Kidney (tissue), 14 donors: ENCODE measurements around the gene TAOK1. TPM values are rescaled to one million over a fixed set of nuclear protein-coding genes. Genes with fewer than 3 reads are reported as not detected.
A peak's percentile ranks its signal among the peaks of the same experiment; 100 is the strongest.

ENCODE experiments used
- DNase-seq, 5 donors: peaks; one replicate each; pipeline ENCODE4 v3.0.0-alpha.2; 2013 to 2020
- FAIRE-seq: peaks from 2 replicates; lab custom pipeline; 2012; peaks lifted over from hg19 to GRCh38; lab: Jason Lieb, UNC
- H3K27ac ChIP-seq, 2 donors: one replicate each; pipeline ENCODE4 v1.7.0; 2013; ENCODE audit warnings: low read depth in 2 of 2, low read length in 2 of 2, inconsistent platforms in 1 of 2
- H3K27me3 ChIP-seq: one replicate; pipeline ENCODE4 v1.7.1; 2013; ENCODE audit warnings: low read length, inconsistent platforms; ENCODE audit not compliant: control insufficient read depth, insufficient read depth
- H3K36me3 ChIP-seq, 3 donors: one replicate each; pipeline versions ENCODE4 v1.7.0 to v1.7.1; 2013; ENCODE audit warnings: low read length in 3 of 3, control low read depth in 1 of 3, inconsistent platforms in 1 of 3; ENCODE audit not compliant: insufficient read depth in 3 of 3, control insufficient read depth in 2 of 3
- H3K4me1 ChIP-seq, 3 donors: one replicate each; pipeline versions ENCODE4 v1.7.0 to v1.7.1; 2013; ENCODE audit warnings: low read length in 3 of 3, inconsistent platforms in 1 of 3, low read depth in 1 of 3; ENCODE audit not compliant: control insufficient read depth in 2 of 3, insufficient read depth in 2 of 3
- H3K4me3 ChIP-seq, 3 donors: one replicate each; pipeline versions ENCODE4 v1.7.0 to v1.8.1; 2013; ENCODE audit warnings: low read length in 3 of 3, control low read depth in 1 of 3, inconsistent platforms in 1 of 3
- H3K9ac ChIP-seq, 3 donors: one replicate each; pipeline versions ENCODE4 v1.7.0 to v1.7.1; 2013; ENCODE audit warnings: low read length in 3 of 3, control low read depth in 1 of 3, inconsistent platforms in 1 of 3
- H3K9me3 ChIP-seq, 3 donors: one replicate each; pipeline versions ENCODE4 v1.7.0 to v1.7.1; 2013; ENCODE audit warnings: low read length in 3 of 3, control low read depth in 1 of 3, inconsistent platforms in 1 of 3; ENCODE audit not compliant: control insufficient read depth in 2 of 3, insufficient read depth in 1 of 3
- CTCF ChIP-seq: IDR thresholded peaks from 3 replicates; pipeline ENCODE4 v1.5.1; 2012; ENCODE audit warnings: mild to moderate bottlenecking, moderate library complexity, borderline replicate concordance; ENCODE audit not compliant: insufficient read depth; ENCODE audit errors: extremely low read depth
- intact Hi-C: fragments of 100-400 bp; cut with DNase I; formaldehyde crosslinking; loops from one replicate; pipeline ENCODE4 v1.11.1; 2022
- polyA plus RNA-seq: library from polyadenylated mRNA; stranded (reverse); fragments of 350-450 nt; fragmentation: Illumina TruSeq; extraction: RNeasy Lipid Tissue Mini Kit (QIAGEN cat#74804); gene quantifications from one replicate; pipeline ENCODE4 v1.2.3, GENCODE V29; 2014; ENCODE audit warnings: low read depth, low replicate concordance; ENCODE audit not compliant: insufficient read depth
- total RNA-seq: library from RNA; stranded (reverse); fragmentation: NEBNext Ultra II Directional; extraction: Animal tissue kit (Norgen Biotek cat#: 25700); gene quantifications from one replicate; pipeline ENCODE4 v1.2.1, GENCODE V29; 2021
- donor health status: control.
- donor health status: control.
- donor health status: control.
- donor health status: control.
- donor health status: control.
- donor health status: DM: yes; HTN: yes; CAD: no.
- donor health status: Normal renal cell carcinoma (clear cell type).

TAOK1 gene
- total and polyA plus RNA-seq, 2 donors from 2014 or later = 5.0 to 74.9 TPM

- no peak for FAIRE-seq
- TF ChIP-seq CTCF = no peak
- Histone ChIP-seq H3K27me3 (no peaks in the 10 kb centered on the region), H3K27ac (no peak within 1 kb of the TSS), H3K4me3 (peak within 1 kb of the TSS in 2 of 3 donors; percentile 32 to 54), H3K9ac (peak within 1 kb of the TSS in 1 of 3 donors; percentile 31), H3K36me3 (no peaks in the 10 kb centered on the region), H3K4me1 (peaks cover 0 to 39% (median 21%) of the 10 kb centered on the region in 3 donors), H3K9me3 (no peaks in the 10 kb centered on the region)
- intact Hi-C loops = no loop called here
- peak in 3 of 5 donors; percentile 43 to 86 (median 66) for DNase-seq
Measured at GRCh38 chr17:29592850-29593551, 202.8 kb downstream of the TAOK1 start, which contains the start of gene ANKRD13B. Gene ANKRD13B (plus strand): TSS chr17:29593132. CDS start chr17:29593622, 490 bp downstream.

GRCh38 chr17:29593591-29594518, 203.7 kb downstream of the TAOK1 start:
- intact Hi-C loops = no loop called here
- Histone ChIP-seq H3K9ac (peak overlapping the region in 1 of 3 donors; percentile 31), H3K27me3 (no peaks in the 10 kb centered on the region), H3K36me3 (no peaks in the 10 kb centered on the region), H3K4me3 (peak overlapping the region in 2 of 3 donors; percentile 32 to 49), H3K4me1 (peaks cover 0 to 31% (median 16%) of the 10 kb centered on the region in 3 donors), H3K9me3 (no peaks in the 10 kb centered on the region), H3K27ac (no peak overlapping the region)
- DNase-seq = peak in 4 of 5 donors; percentile 66 to 79 (median 76)
- FAIRE-seq = no peak
- no peak for TF ChIP-seq CTCF

GRCh38 chr17:29594519-29595090, 204.4 kb downstream of the TAOK1 start:
- TF ChIP-seq CTCF = no peak
- intact Hi-C loops = no loop called here
- no peak for FAIRE-seq
- H3K9me3 ChIP-seq = no peaks in the 10 kb centered on the region
- DNase-seq = no peak
- no peak overlapping the region for H3K9ac ChIP-seq
- H3K27me3 ChIP-seq = no peaks in the 10 kb centered on the region
- no peak overlapping the region for H3K4me3 ChIP-seq
- no peaks in the 10 kb centered on the region for H3K36me3 ChIP-seq
- peaks cover 0 to 31% (median 16%) of the 10 kb centered on the region in 3 donors for H3K4me1 ChIP-seq
- no peak overlapping the region for H3K27ac ChIP-seq
